H9 (cell line): ENCODE results near the gene SEC22C. TPM values are rescaled to one million over a fixed set of nuclear protein-coding genes. Genes with fewer than 3 reads are reported as not detected.

Experiments
- DNase-seq: peaks from one replicate; pipeline ENCODE4 v3.0.0-alpha.2; 2017
- H2AFZ ChIP-seq: one replicate; pipeline ENCODE4 v1.6.1; 2013; ENCODE audit warnings: mild to moderate bottlenecking, low read length, control low read depth, moderate library complexity
- H2AK5ac ChIP-seq: 2 replicates; pipeline ENCODE4 v1.6.1; 2013; ENCODE audit warnings: low read length, control low read depth, mixed read lengths; ENCODE audit not compliant: insufficient read length
- H2BK120ac ChIP-seq: one replicate; pipeline ENCODE4 v1.6.1; 2013; ENCODE audit warnings: low read depth, mild to moderate bottlenecking, low read length, control low read depth, inconsistent platforms; ENCODE audit not compliant: poor library complexity, severe bottlenecking
- H2BK12ac ChIP-seq: 2 replicates; pipeline ENCODE4 v1.6.1; 2013; ENCODE audit warnings: low read length, control low read depth, mixed read lengths, low read depth; ENCODE audit not compliant: insufficient read length
- H2BK15ac ChIP-seq: 2 replicates; pipeline ENCODE4 v1.6.1; 2013; ENCODE audit warnings: low read depth, low read length, control low read depth
- H2BK20ac ChIP-seq: one replicate; pipeline ENCODE4 v1.6.1; 2013; ENCODE audit warnings: low read depth, mild to moderate bottlenecking, low read length, control low read depth, inconsistent platforms; ENCODE audit not compliant: poor library complexity, severe bottlenecking
- H2BK5ac ChIP-seq: 2 replicates; pipeline ENCODE4 v1.6.1; 2013; ENCODE audit warnings: low read length, control low read depth, mixed read lengths; ENCODE audit not compliant: insufficient read length
- H3K14ac ChIP-seq: 2 replicates; pipeline ENCODE4 v1.6.1; 2013; ENCODE audit warnings: low read length, control low read depth; ENCODE audit not compliant: insufficient read depth
- H3K18ac ChIP-seq: 2 replicates; pipeline ENCODE4 v1.6.1; 2013; ENCODE audit warnings: low read depth, mild to moderate bottlenecking, mixed read lengths, low read length, control low read depth; ENCODE audit not compliant: insufficient read length
- H3K23ac ChIP-seq: 2 replicates; pipeline ENCODE4 v1.6.1; 2013; ENCODE audit warnings: low read length, control low read depth, mixed read lengths, low read depth; ENCODE audit not compliant: insufficient read length
- H3K23me2 ChIP-seq: 2 replicates; pipeline ENCODE4 v1.6.1; 2013; ENCODE audit warnings: low read depth, mild to moderate bottlenecking, mixed read lengths, low read length, control low read depth; ENCODE audit not compliant: insufficient read length, poor library complexity, severe bottlenecking
- H3K27ac ChIP-seq: 2 replicates; pipeline ENCODE4 v1.5.1; 2013; ENCODE audit warnings: low read length, control low read depth, mixed read lengths, low read depth; ENCODE audit not compliant: insufficient read length
- H3K27me3 ChIP-seq: 2 replicates; pipeline ENCODE4 v1.6.1; 2013; ENCODE audit warnings: low read length, control low read depth, inconsistent platforms; ENCODE audit not compliant: insufficient read depth
- H3K4ac ChIP-seq: 2 replicates; pipeline ENCODE4 v1.6.1; 2013; ENCODE audit warnings: low read depth, mild to moderate bottlenecking, control low read depth, inconsistent platforms, low read length, moderate library complexity
- H3K4me1 ChIP-seq: 2 replicates; pipeline ENCODE4 v1.6.1; 2013; ENCODE audit warnings: low read length, control low read depth, inconsistent platforms; ENCODE audit not compliant: insufficient read depth
- H3K4me2 ChIP-seq: 2 replicates; pipeline ENCODE4 v1.6.1; 2013; ENCODE audit warnings: low read length, control low read depth, mixed read lengths; ENCODE audit not compliant: insufficient read length, insufficient read depth
- H3K56ac ChIP-seq: 2 replicates; pipeline ENCODE4 v1.6.1; 2013; ENCODE audit warnings: low read depth, mild to moderate bottlenecking, mixed read lengths, low read length, control low read depth; ENCODE audit not compliant: insufficient read length
- H3K79me1 ChIP-seq: 2 replicates; pipeline ENCODE4 v1.6.1; 2013; ENCODE audit warnings: low read depth, mild to moderate bottlenecking, moderate library complexity, low read length, control low read depth, inconsistent platforms; ENCODE audit not compliant: insufficient read depth, poor library complexity, severe bottlenecking
- H3K79me2 ChIP-seq: 2 replicates; pipeline ENCODE4 v1.6.1; 2013; ENCODE audit warnings: low read length, control low read depth, inconsistent platforms; ENCODE audit not compliant: insufficient read depth
- H3K9ac ChIP-seq: 2 replicates; pipeline ENCODE4 v1.6.1; 2013; ENCODE audit warnings: low read length, control low read depth, mixed read lengths; ENCODE audit not compliant: insufficient read length; ENCODE audit errors: extremely low read depth
- H3K9me3 ChIP-seq: one replicate; pipeline ENCODE4 v1.6.1; 2013; ENCODE audit warnings: low read depth, low read length, inconsistent platforms; ENCODE audit not compliant: control insufficient read depth
- H3T11ph ChIP-seq: one replicate; pipeline ENCODE4 v1.6.1; 2013; ENCODE audit warnings: mild to moderate bottlenecking, low read length, control low read depth, inconsistent platforms
- H4K20me1 ChIP-seq: one replicate; pipeline ENCODE4 v1.6.1; 2013; ENCODE audit not compliant: control insufficient read depth, insufficient read length, insufficient read depth
- H4K5ac ChIP-seq: 2 replicates; pipeline ENCODE4 v1.6.1; 2013; ENCODE audit warnings: low read depth, mild to moderate bottlenecking, mixed read lengths, low read length, control low read depth; ENCODE audit not compliant: insufficient read length
- H4K8ac ChIP-seq: replicated peaks from 2 replicates; pipeline ENCODE4 v1.6.1; 2013; ENCODE audit warnings: low read length, control low read depth, mixed read lengths, low read depth; ENCODE audit not compliant: insufficient read length
- H4K91ac ChIP-seq: 2 replicates; pipeline ENCODE4 v1.6.1; 2013; ENCODE audit warnings: low read depth, mild to moderate bottlenecking, moderate library complexity, mixed read lengths, low read length, control low read depth; ENCODE audit not compliant: insufficient read length
- H3K27ac Mint-ChIP-seq, 3 experiments: 2 replicates in 2 of 3; 3 replicates in 1 of 3; pipeline ENCODE4 v1.8.0; 2020 to 2021; ENCODE audit warnings: mixed read lengths in 3 of 3, mild to moderate bottlenecking in 1 of 3, moderate library complexity in 1 of 3
- H3K27me3 Mint-ChIP-seq: 2 replicates; pipeline ENCODE4 v1.8.0; 2021; ENCODE audit warnings: low read depth, mild to moderate bottlenecking, moderate library complexity, mixed read lengths
- H3K36me3 Mint-ChIP-seq, 3 experiments: 2 replicates in 2 of 3; 3 replicates in 1 of 3; pipeline ENCODE4 v1.8.0; 2020 to 2021; ENCODE audit warnings: low read depth in 3 of 3, mixed read lengths in 3 of 3; ENCODE audit not compliant: insufficient read depth in 1 of 3
- H3K4me1 Mint-ChIP-seq, 2 experiments: 2 replicates each; pipeline ENCODE4 v1.8.0; 2020; ENCODE audit warnings: mixed read lengths in 2 of 2
- H3K4me3 Mint-ChIP-seq, 2 experiments: 2 replicates in 1 of 2; 3 replicates in 1 of 2; pipeline ENCODE4 v1.8.0; 2020 to 2021; ENCODE audit warnings: mild to moderate bottlenecking in 2 of 2, mixed read lengths in 2 of 2, moderate library complexity in 1 of 2
- H3K9me3 Mint-ChIP-seq, 2 experiments: 2 replicates in 1 of 2; 3 replicates in 1 of 2; pipeline ENCODE4 v1.8.0; 2020; ENCODE audit warnings: mild to moderate bottlenecking in 2 of 2, mixed read lengths in 2 of 2, moderate library complexity in 1 of 2
- CTCF ChIP-seq: fragments of 200-600 bp; sonication (generic); conservative IDR thresholded peaks from 3 replicates; pipeline ENCODE4 v1.8.0; 2021; ENCODE audit warnings: antibody characterized with exemption, mild to moderate bottlenecking
- whole genome bisulfite sequencing: extraction: QIAGEN DNeasy Blood & Tissue Kit; methylation state at CpG from one replicate; pipeline ENCODE4 v1.1.7; 2013; ENCODE audit warnings: missing lambda C conversion rate, low lambda C conversion rate, mixed read lengths; ENCODE audit not compliant: insufficient read length; ENCODE audit errors: extremely low coverage; 5-methylcytosine and 5-hydroxymethylcytosine counted together
- total RNA-seq: library from RNA; stranded (reverse); gene quantifications from 2 replicates; pipeline ENCODE4 v1.2.1, GENCODE V29; 2021

The SEC22C gene
- total RNA-seq, 1 experiment from 2014 or later = 28.2 TPM

GRCh38 chr3:42612217-42612616, 30.4 kb upstream of the SEC22C start:
- H4K8ac ChIP-seq = no peak overlapping the region
- H3K4me1 Mint-ChIP-seq = peaks cover 6 to 13% of the 10 kb centered on the region in 2 experiments; a peak in 3 of 4 replicates
- no peak overlapping the region for H2BK20ac ChIP-seq
- no peak overlapping the region for H3K23ac ChIP-seq
- no peaks in the 10 kb centered on the region for H3K23me2 ChIP-seq
- no peaks in the 10 kb centered on the region for H3K27me3 Mint-ChIP-seq
- H3K4ac ChIP-seq = no peak overlapping the region
- WGBS = no CpG with 5 or more reads among the region's 1 CpG
- H4K91ac ChIP-seq = no peak overlapping the region
- H3K9ac ChIP-seq = no peak overlapping the region
- no peaks in the 10 kb centered on the region for H3K27me3 ChIP-seq
- H3K36me3 Mint-ChIP-seq = peaks cover 5 to 37% (median 25%) of the 10 kb centered on the region in 3 experiments; a peak in 6 of 7 replicates
- no peak overlapping the region for H3T11ph ChIP-seq
- H4K5ac ChIP-seq = no peak overlapping the region
- H2BK5ac ChIP-seq = no peak overlapping the region
- no peak overlapping the region for H3K14ac ChIP-seq
- H3K27ac ChIP-seq = no peak overlapping the region
- H3K56ac ChIP-seq = no peak overlapping the region
- H3K79me2 ChIP-seq = peaks cover 26% of the 10 kb centered on the region; the same call in 1 of the 2 replicates
- no peak for TF ChIP-seq CTCF
- no peaks in the 10 kb centered on the region for H3K4me1 ChIP-seq
- no peak overlapping the region for H2AK5ac ChIP-seq
- H2BK120ac ChIP-seq = no peak overlapping the region
- no peak overlapping the region for H3K18ac ChIP-seq
- no peak overlapping the region for H2AFZ ChIP-seq
- no peak overlapping the region for H3K4me2 ChIP-seq
- no peaks in the 10 kb centered on the region for H3K9me3 ChIP-seq
- H3K79me1 ChIP-seq = peaks cover 9% of the 10 kb centered on the region
- H3K4me3 Mint-ChIP-seq = no peak overlapping the region
- H2BK12ac ChIP-seq = no peak overlapping the region
- no peaks in the 10 kb centered on the region for H3K9me3 Mint-ChIP-seq
- DNase-seq = no peak
- H4K20me1 ChIP-seq = no peaks in the 10 kb centered on the region
- H2BK15ac ChIP-seq = no peak overlapping the region
- no peak overlapping the region for H3K27ac Mint-ChIP-seq
